ENCODE results near the gene PPFIBP1. TPM values are rescaled to one million over a fixed set of nuclear protein-coding genes. Genes with fewer than 3 reads are reported as not detected.

Gene PPFIBP1
- total RNA-seq, 2 experiments from 2014 or later = 7.3 to 9.7 TPM

DNA sequence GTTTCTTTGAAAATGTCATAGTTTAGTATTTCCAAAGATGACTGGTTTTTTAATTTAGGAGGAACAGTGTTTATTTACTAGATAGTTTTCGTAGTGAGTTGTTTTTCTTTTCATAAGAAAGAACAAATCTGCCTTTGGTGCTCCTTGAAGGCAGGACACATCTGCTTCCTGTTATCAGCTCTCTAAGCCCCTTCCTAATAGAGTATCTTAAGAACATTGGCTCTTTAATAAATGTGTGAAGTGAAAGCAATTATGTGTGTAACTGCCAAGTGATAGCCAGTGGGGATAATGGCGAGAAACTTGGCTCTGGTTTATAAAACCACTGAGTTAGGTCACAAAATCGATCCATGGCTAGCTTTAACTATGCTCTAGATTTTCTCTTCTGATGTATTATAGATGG lies 23.5 kb upstream of the PPFIBP1 start:
- CTCF ChIA-PET = no interaction called here
- peaks cover 53% of the 10 kb centered on the region for H3K27me3 Mint-ChIP-seq

DNA sequence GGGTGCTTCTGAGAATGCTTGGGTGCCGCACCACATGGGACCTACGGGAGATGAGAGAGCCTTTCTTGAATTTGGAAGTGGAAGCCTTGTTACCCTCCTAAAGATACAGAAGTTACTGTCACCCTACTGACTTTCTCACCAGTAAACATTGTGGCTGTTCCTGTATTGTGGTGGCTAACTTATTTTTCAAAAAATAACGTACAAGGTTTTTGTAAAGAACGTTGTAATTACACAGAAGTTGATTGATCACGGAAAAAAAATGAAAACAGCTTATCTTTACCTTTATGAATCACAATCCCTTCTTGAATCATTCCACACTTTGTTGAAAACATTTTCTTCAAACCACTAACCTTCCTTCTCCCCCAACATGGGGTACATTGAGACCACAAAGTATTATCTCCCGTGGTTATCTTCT lies 22.0 kb upstream of the PPFIBP1 start:
- ChIA-PET POLR2A (interaction anchor here (1.6 kb wide), 1 partner anchor 41 kb away, joined by 4 read pairs; no protein-coding TSS in a partner anchor), CTCF (no interaction called here)
- H3K4me3 Mint-ChIP-seq = no peak overlapping the region
- no peak overlapping the region for H3K27ac Mint-ChIP-seq
- H3K4me1 Mint-ChIP-seq = peaks cover 42% of the 10 kb centered on the region
- peaks cover 54% of the 10 kb centered on the region for H3K27me3 Mint-ChIP-seq
- peaks cover 17% of the 10 kb centered on the region for H3K36me3 Mint-ChIP-seq (ENCODE audit: low read depth)
- H3K9me3 Mint-ChIP-seq = peaks cover 8% of the 10 kb centered on the region
- no peak for DNase-seq

More for the DNA sequence above, 23.5 kb upstream of the PPFIBP1 start:
- peaks cover 6% of the 10 kb centered on the region for H3K9me3 Mint-ChIP-seq
- H3K4me3 Mint-ChIP-seq = no peak overlapping the region
- POLR2A ChIA-PET = no interaction called here
- H3K4me1 Mint-ChIP-seq = peaks cover 45% of the 10 kb centered on the region
- no peak overlapping the region for H3K27ac Mint-ChIP-seq
- DNase-seq = no peak
- peaks cover 21% of the 10 kb centered on the region for H3K36me3 Mint-ChIP-seq (ENCODE audit: low read depth)

- Mint-ChIP-seq H3K27ac (no peak overlapping the region), H3K4me1 (peaks cover 18% of the 10 kb centered on the region), H3K9me3 (peaks cover 5% of the 10 kb centered on the region), H3K27me3 (peaks cover 52% of the 10 kb centered on the region), H3K4me3 (no peak overlapping the region), H3K36me3 (ENCODE audit: low read depth) (peaks cover 13% of the 10 kb centered on the region)
- DNase-seq = no peak
- ChIA-PET POLR2A (no interaction called here), CTCF (no interaction called here)
Observed at GRCh38 chr12:27504507-27504906, 19.5 kb upstream of the PPFIBP1 start.

- peaks cover 49% of the 10 kb centered on the region for H3K27me3 Mint-ChIP-seq
- CTCF ChIA-PET = interaction anchor here (0.9 kb wide), 1 partner anchor 9 kb away, joined by 3 read pairs; no protein-coding TSS in a partner anchor
- peaks cover 10% of the 10 kb centered on the region for H3K36me3 Mint-ChIP-seq (ENCODE audit: low read depth)
- POLR2A ChIA-PET = no interaction called here
- H3K4me3 Mint-ChIP-seq = no peak overlapping the region
- DNase-seq = no peak
- no peak overlapping the region for H3K27ac Mint-ChIP-seq
- H3K9me3 Mint-ChIP-seq = peaks cover 5% of the 10 kb centered on the region
- peaks cover 15% of the 10 kb centered on the region for H3K4me1 Mint-ChIP-seq
Observed at GRCh38 chr12:27505109-27505508, 18.9 kb upstream of the PPFIBP1 start.

- ChIA-PET CTCF (interaction anchor here (0.9 kb wide), 1 partner anchor 8 kb away, joined by 3 read pairs; no protein-coding TSS in a partner anchor), POLR2A (no interaction called here)
- Mint-ChIP-seq H3K9me3 (peaks cover 5% of the 10 kb centered on the region), H3K36me3 (ENCODE audit: low read depth) (peaks cover 10% of the 10 kb centered on the region), H3K4me1 (peaks cover 15% of the 10 kb centered on the region), H3K27ac (no peak overlapping the region), H3K4me3 (no peak overlapping the region), H3K27me3 (peaks cover 54% of the 10 kb centered on the region)
- DNase-seq = no peak
Observed at GRCh38 chr12:27505761-27506160, 18.2 kb upstream of the PPFIBP1 start.

DNA sequence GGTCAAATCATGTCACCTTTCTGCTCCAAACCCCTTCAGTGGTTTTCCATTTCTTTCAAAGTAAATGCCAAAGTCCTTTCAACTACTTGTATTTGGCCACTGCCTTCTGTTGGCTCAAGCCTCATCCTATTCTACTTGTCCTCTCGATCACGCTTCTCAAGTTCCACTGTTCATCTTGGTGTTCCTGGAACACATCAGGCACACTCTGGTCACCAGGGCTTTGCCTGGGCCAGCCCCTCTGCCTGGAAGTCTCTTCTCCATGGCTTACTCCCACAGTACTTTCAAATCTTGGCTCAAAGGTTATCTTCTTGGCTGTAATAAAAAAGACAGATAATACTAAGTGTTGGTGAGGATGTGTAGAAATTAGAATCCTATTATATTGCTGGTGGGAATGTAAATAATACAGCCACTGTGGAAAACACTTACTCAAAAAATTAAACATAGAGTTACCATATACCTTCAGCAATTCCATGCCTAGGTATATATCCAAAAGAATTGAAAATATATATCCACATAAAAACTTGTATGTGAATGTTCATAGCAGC lies 17.3 kb upstream of the PPFIBP1 start:
- Mint-ChIP-seq H3K4me3 (no peak overlapping the region), H3K9me3 (peaks cover 5% of the 10 kb centered on the region), H3K36me3 (ENCODE audit: low read depth) (peaks cover 10% of the 10 kb centered on the region), H3K27ac (no peak overlapping the region), H3K27me3 (peaks cover 59% of the 10 kb centered on the region), H3K4me1 (peaks cover 12% of the 10 kb centered on the region)
- CTCF ChIA-PET = no interaction called here
- no peak for DNase-seq
- POLR2A ChIA-PET = no interaction called here

DNA sequence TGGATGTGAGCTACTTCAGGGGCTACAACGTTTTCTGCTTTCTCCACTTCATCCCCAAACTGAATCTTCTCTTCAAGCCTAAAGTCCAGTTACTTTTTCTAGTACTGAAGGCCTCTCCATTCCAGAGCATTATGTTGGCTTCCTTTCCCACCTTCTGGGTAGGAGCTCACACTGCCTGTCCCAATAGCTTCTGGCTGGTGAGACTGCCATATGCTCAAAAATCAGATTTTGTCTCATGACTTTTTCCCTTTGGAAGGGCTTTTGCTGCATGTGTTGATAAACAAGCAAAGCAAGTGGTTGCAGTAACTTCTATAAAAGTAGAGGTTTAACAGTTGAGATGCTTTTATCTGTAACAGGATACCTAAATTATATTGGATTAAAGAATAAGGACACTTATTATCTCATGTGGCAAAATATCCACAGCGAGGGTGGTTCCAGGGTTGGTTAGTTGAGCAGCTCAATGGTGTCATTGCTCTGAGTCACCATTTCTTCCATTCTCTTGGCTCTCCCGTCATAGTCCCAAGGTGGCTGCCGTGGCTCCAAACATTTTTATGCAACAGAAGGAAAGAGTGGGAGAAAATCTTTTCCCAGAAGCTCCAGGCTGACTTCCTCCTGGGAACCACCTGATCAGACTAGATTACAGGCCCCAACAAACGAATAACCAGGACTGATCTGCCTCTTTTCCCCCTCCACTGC lies 15.1 kb upstream of the PPFIBP1 start:
- ChIA-PET POLR2A (no interaction called here), CTCF (no interaction called here)
- Mint-ChIP-seq H3K27ac (no peak overlapping the region), H3K36me3 (ENCODE audit: low read depth) (peaks cover 6% of the 10 kb centered on the region), H3K27me3 (peaks cover 54% of the 10 kb centered on the region), H3K4me3 (no peak overlapping the region), H3K4me1 (no peaks in the 10 kb centered on the region), H3K9me3 (peaks cover 2% of the 10 kb centered on the region)
- DNase-seq = no peak

DNA sequence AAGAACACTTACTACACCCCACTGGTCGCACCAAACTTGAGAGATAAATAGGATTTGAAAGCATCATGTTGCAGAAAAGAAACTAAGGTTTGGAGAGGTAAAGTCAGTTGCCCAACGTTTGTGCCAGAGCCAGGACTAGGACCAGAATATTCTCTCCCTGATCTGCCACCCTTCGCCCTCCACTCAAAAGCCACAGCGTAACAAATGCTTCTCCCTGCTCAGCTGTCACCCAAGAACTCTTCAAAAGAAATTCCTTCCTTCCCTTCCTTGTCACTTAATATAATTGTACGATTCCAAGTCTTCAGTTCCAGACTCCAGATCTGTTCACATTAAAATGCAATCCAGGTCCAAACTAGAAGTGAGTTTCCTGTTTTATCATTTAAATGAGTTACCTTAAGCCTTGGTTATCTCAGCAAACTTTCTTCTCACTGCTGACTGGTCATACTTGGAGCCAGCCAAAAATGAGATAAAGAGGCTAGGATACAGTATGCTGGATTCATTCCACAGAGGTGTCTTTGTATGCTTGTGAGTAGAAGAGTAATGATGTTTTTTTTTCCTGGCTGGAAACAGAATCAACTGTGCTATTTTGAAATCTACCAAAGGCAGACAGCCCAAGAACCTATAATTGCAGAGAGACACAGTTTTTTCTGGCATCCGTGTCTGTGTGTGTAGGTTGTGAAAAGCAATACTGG lies 12.8 kb upstream of the PPFIBP1 start:
- peaks cover 52% of the 10 kb centered on the region for H3K27me3 Mint-ChIP-seq
- no peak overlapping the region for H3K27ac Mint-ChIP-seq
- no peak for DNase-seq
- ChIA-PET POLR2A (no interaction called here), CTCF (no interaction called here)
- H3K4me1 Mint-ChIP-seq = no peaks in the 10 kb centered on the region
- H3K36me3 Mint-ChIP-seq (ENCODE audit: low read depth) = peaks cover 3% of the 10 kb centered on the region
- peaks cover 2% of the 10 kb centered on the region for H3K9me3 Mint-ChIP-seq
- H3K4me3 Mint-ChIP-seq = no peak overlapping the region

- Mint-ChIP-seq H3K4me3 (no peak overlapping the region), H3K27ac (no peak overlapping the region), H3K36me3 (ENCODE audit: low read depth) (no peaks in the 10 kb centered on the region), H3K27me3 (peaks cover 52% of the 10 kb centered on the region), H3K4me1 (no peaks in the 10 kb centered on the region), H3K9me3 (no peaks in the 10 kb centered on the region)
- ChIA-PET POLR2A (no interaction called here), CTCF (no interaction called here)
- no peak for DNase-seq
Observed at GRCh38 chr12:27511723-27512045, 12.3 kb upstream of the PPFIBP1 start.

- no peaks in the 10 kb centered on the region for H3K4me1 Mint-ChIP-seq
- no peaks in the 10 kb centered on the region for H3K9me3 Mint-ChIP-seq
- peaks cover 47% of the 10 kb centered on the region for H3K27me3 Mint-ChIP-seq
- no peak overlapping the region for H3K4me3 Mint-ChIP-seq
- ChIA-PET POLR2A (no interaction called here), CTCF (interaction anchor here (1.1 kb wide), 1 partner anchor 8 kb away, joined by 3 read pairs; no protein-coding TSS in a partner anchor)
- no peaks in the 10 kb centered on the region for H3K36me3 Mint-ChIP-seq (ENCODE audit: low read depth)
- no peak for DNase-seq
- H3K27ac Mint-ChIP-seq = no peak overlapping the region
Observed at GRCh38 chr12:27513155-27513824, 10.7 kb upstream of the PPFIBP1 start.

DNA sequence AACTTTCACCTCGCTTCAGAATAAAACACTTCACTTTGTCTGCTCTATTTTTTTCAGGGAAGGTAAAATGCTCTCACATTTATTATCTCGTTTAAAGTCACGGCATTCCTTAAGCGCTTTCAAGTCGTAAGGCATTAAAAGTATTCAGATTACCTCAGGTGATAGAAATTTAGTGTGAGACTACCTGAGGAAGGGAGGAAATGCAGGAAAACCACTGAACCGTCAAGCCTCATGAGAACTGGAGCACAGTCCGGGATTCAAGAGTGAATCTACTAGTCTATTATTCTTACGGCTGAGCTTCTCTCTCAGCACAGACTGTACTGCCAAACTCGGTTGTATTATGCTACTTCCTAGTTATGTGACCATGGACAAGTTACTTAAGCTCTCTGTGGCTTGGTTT lies 8.3 kb upstream of the PPFIBP1 start:
- Mint-ChIP-seq H3K27me3 (peaks cover 45% of the 10 kb centered on the region), H3K4me1 (no peaks in the 10 kb centered on the region), H3K4me3 (no peak overlapping the region), H3K9me3 (no peaks in the 10 kb centered on the region), H3K27ac (no peak overlapping the region), H3K36me3 (ENCODE audit: low read depth) (no peaks in the 10 kb centered on the region)
- DNase-seq = no peak
- ChIA-PET CTCF (interaction anchor here (0.7 kb wide), 1 partner anchor 241 kb away, joined by 3 read pairs; no protein-coding TSS in a partner anchor), POLR2A (no interaction called here)

- ChIA-PET CTCF (no interaction called here), POLR2A (no interaction called here)
Observed at GRCh38 chr12:27516625-27517024, 7.4 kb upstream of the PPFIBP1 start.

GRCh38 chr12:27517546-27517945 lies 6.5 kb upstream of the PPFIBP1 start:
- no peak for DNase-seq
- H3K27me3 Mint-ChIP-seq = peaks cover 47% of the 10 kb centered on the region
- H3K4me3 Mint-ChIP-seq = no peak overlapping the region
- CTCF ChIA-PET = no interaction called here
- no peak overlapping the region for H3K27ac Mint-ChIP-seq
- POLR2A ChIA-PET = no interaction called here
- H3K9me3 Mint-ChIP-seq = no peaks in the 10 kb centered on the region
- H3K4me1 Mint-ChIP-seq = peaks cover 5% of the 10 kb centered on the region
- no peaks in the 10 kb centered on the region for H3K36me3 Mint-ChIP-seq (ENCODE audit: low read depth)

More at GRCh38 chr12:27516625-27517024, 7.4 kb upstream of the PPFIBP1 start:
- no peaks in the 10 kb centered on the region for H3K4me1 Mint-ChIP-seq
- H3K9me3 Mint-ChIP-seq = no peaks in the 10 kb centered on the region
- H3K4me3 Mint-ChIP-seq = no peak overlapping the region
- no peak for DNase-seq
- H3K27ac Mint-ChIP-seq = no peak overlapping the region
- no peaks in the 10 kb centered on the region for H3K36me3 Mint-ChIP-seq (ENCODE audit: low read depth)
- H3K27me3 Mint-ChIP-seq = peaks cover 42% of the 10 kb centered on the region
